HG02852 (cell line): ENCODE data around the gene DNAJC18.
"Not testable (repeated sequence)": the region's sequence is repeated elsewhere in the genome, so short reads cannot be mapped to it uniquely, and the experiment has no call there.

Source experiments
- ATAC-seq: cut with Tn5 transposase; IDR thresholded peaks from one replicate; pipeline ENCODE4 v1.9.1; 2021; ENCODE audit warnings: mild to moderate bottlenecking, moderate library complexity; ENCODE audit not compliant: unreplicated experiment

Gene DNAJC18

DNA sequence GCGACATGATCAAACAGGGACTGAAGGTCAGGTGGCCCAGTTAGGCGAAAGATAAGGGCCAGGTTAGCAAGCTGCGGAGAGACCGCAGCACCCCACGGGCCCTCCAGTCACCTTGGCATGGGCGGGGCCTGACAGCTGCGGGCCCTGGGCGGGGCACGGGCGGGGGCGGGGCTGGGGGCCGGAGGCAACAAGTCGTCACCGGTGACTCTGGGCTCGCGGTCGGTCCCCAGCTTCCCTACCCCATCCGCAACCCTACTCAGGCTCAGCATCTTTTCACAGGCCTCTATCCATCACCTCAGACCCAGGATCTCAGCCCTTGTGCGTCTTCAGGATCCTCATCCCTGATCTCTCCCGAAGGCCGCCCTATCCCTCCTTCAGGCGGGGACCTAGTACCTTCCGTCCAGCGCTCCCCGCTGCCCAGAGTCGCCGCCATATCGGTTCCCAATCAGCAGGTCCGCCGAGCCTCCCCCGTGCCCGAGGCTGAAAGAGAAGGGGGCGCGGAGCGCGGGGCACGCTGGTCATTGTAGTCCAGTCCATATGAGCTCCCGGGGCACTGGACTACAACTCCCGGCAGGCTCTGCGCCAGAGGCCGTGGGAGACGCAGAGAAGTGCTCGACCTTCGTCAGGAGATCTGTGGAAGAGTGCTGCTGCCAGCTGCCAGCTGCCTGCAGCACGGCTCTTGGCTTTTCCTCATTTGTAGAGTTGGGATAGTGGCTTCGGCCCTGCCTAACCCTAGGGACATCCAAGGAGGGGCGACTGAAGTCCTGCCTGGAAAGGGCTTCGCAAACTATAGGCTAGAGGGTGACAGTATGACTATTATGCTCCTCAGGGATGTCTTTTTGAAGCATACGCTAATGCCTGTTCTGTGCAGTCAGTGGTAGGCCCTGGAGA lies at the start of gene DNAJC18:
Gene DNAJC18, minus strand, starts transcription at position 513 of the 891 bp plus-strand sequence. Its CDS starts 80 bp downstream, at position 433.
- ATAC-seq, result peak; percentile 88

DNA sequence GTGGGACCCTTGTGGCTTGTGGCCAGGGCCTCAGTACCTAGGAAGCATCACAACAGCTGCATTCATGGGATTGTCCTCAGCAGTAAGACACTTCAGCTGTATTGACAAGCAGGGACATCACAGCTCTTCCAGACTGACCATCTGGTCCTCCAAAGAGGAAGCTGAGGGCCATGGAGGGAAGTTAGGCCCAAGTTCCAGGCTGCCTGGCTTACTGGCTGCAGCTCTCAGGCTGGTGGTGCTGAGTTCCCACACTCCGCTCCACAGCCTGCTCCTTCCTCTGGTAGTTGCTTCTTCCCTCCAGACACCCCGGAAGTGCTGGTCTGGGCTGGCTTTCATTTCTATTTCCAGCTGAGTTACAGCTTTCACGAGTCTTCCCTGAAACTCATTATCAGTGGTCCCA lies 48.9 kb upstream of the DNAJC18 start:
- no peak for ATAC-seq

DNA sequence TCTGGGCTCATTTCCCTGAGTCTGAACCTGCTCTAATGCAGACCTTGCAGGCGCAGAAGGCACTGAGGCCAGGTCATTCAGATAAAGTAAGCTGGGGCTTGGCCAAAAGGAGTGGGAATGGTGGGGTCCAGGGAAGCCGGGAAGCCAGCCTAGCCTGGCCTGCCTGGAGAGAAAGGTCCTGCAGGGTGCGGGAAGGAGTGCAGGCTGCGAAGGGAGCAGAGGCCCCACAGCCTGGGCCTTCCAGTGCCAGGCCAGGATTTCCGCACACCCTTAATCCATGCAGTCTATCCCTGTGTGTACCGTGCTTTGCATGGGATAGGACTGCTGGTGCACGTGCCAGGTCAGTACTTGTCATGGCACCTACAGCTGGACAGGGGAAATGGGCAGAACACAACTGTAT lies 46.9 kb upstream of the DNAJC18 start:
- ATAC-seq, result no peak

DNA sequence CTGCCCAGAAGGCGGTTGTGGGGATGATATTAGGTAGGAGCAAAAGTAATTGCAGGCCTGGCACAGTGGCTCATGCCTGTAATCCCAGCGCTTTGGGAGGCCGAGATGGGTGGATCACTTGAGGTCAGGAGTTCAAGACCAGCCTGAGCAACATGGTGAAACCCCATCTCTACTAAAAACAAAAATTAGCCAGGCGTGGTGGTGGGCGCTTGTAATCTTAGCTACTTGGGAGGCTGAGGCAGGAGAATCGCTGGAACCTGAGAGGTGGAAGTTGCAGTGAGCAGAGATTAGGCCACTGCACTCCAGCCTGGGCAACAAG lies 43.5 kb upstream of the DNAJC18 start:
- ATAC-seq, result not testable (repeated sequence)

DNA sequence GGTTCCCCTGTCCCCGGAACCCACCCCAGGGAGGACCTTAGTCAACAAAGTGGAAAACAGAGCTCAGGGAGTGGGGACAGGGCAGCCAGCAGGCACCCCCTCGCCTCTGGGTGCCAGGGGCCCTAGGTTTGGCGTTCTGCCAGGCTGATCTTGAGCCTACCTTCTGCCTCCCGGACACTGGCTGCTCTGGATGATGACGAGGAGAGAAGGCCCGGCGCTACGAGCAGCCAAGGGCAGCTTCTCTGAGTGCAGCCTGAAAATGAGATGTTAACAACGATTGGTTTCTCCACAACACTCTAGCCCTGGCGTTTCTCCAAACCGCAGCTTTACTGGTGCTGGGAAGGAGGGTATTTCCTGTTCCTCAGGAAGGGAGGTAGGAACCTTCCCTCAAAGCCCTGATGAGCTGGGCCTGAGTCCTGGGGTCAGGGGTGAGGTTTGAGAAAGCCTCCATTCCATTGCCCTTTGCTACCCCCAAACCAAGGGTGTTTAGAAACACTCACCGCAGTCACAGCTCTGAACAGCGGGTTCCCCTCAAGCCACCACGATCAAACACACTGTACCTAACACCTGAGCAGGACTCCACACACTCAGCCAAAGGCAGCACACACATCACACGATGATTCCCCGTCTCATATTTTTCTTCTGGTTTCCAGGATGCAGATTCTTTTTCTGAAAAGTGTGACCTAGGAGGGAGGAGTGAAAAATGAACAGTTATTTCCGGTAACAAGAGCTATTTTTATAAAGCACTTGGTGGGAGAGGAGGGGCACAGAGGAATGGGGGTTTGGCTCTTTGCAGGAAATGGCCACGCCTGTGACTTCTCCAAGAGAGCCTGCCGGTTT lies 42.9 kb upstream of the DNAJC18 start, which contains the start of gene STING1:
Gene STING1, minus strand, starts transcription at position 709 of the 840 bp plus-strand sequence. CDS start 1,054 bp downstream, outside the sequence.
- peak; percentile 50 for ATAC-seq

DNA sequence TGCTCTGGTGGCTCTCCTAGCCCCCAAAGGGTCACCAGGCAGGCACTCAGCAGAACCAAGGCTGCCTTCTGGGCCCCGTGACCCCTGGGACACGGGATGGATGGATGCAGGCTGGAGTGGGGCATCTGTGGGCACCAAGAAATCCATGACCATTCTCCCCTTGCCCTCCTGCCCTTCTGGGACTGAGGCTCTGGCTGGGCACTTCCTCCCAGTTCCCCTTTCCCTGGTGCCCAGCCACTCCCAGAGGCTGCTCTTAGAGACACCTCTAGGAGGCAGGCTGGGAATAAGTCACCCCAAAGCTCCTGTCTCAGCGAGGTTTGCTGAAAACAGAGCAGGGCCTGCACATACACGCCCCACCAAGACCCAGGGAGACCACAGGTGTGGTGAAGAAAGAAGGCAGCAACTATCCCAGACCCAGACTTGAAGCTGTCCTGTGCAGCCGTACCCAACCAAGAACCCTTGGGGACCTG lies 42.3 kb upstream of the DNAJC18 start:
- ATAC-seq, result peak; percentile 14

DNA sequence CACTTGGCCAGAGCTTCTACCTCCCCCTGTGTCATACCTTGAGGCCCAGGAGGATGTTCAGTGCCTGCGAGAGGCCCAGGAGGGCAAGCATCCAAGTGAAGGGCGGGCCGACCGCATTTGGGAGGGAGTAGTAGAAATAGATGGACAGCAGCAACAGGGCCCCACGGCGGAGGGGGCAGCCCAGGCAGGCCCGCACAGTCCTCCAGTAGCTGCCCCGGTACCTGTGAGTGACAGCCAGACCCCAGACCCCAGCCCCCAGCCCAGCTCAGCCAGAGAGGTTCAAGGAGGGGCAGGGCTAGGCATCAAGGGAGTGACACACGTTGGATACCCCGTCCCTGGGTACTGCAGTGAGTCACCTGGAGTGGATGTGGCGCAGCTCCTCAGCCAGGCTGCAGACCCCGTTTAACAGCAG lies 41.8 kb upstream of the DNAJC18 start:
- ATAC-seq, result no peak

DNA sequence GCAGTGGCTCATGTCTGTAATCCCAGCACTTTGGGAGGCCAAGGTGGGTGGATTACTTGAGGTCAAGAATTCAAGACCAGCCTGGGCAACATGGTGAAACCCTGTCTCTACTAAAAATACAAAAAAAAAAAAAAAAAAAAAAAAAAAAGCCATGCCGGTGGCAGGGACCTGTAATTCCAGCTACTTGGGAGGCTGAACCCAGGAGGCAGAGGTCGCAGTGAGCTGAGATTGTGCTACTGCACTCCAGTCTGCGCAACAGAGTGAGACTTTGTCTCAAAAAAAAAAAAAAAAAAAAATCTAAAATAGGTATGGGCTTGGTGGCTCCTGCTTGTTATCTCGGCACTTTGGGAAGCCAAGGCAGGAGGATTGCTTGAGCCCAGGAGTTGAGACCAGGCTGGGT lies 40.4 kb upstream of the DNAJC18 start:
- not testable (repeated sequence) for ATAC-seq

DNA sequence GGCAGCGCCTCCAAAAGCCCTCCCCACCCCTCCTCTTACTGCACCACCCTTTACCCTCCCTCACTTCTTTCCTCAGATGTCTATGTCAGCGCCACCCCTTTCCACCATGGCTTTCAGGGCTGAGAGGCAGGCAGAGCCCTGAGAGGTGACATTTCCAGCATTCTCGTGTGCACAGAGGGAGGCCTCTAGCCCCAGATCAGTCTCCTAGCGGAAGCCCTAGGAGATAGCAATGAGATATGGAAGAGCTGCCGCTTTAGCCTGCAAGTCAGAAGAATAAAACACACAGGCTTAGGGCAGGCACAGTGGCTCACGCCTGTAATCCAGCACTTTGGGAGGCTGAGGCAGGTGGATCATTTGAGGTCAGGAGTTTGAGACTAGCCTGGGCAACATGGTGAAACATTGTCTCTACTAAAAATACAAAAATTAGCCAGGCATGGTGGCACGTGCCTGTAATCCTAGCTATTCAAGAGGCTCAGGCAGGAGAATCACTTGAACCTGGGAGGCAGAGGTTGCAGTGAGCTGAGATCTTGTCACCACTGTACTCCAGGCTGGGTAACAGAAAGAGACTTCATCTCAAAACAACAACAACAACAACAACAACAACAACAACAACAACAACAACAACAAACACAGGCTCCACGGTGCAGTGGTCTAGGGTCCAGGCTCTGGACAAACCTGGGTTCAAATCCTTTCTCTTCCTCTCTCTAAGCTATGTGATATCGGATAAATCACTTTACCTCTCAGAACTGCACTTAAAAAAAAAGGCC lies 39.5 kb upstream of the DNAJC18 start:
- ATAC-seq, result not testable (repeated sequence)

DNA sequence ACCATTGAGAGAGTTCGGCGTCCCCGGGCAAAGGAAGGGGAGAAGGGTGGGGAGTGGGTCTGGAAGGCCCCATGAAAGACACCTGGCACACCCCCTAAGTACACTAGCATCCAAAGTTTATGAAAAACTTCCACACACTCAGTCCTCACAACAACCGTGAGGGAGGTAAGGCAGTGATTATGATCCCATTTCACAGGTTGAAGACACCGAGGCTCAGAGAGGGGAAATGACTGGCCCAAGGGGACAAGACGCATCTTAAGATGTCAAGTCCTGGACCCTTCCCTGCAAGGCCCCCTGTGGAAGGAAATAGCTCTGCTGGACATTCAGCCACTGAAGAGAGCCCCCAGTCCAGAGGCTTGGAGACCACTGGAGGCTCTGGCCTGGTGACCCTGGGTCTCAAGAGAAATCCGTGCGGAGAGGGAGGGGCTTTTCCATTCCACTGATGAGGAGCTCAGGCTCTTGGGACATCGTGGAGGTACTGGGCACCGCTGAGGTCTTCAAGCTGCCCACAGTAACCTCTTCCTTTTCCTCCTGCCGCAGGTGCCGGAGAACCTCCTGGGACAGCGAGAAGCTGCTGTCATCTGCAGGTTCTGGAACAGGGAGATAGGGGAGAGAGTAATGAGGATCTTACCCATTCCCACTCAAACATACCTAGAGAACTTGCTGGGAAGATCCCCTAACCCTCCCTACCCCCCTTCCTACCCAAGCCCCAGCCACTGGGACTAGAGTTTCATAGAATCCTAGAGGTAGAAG lies 36.7 kb upstream of the DNAJC18 start:
- no peak for ATAC-seq

DNA sequence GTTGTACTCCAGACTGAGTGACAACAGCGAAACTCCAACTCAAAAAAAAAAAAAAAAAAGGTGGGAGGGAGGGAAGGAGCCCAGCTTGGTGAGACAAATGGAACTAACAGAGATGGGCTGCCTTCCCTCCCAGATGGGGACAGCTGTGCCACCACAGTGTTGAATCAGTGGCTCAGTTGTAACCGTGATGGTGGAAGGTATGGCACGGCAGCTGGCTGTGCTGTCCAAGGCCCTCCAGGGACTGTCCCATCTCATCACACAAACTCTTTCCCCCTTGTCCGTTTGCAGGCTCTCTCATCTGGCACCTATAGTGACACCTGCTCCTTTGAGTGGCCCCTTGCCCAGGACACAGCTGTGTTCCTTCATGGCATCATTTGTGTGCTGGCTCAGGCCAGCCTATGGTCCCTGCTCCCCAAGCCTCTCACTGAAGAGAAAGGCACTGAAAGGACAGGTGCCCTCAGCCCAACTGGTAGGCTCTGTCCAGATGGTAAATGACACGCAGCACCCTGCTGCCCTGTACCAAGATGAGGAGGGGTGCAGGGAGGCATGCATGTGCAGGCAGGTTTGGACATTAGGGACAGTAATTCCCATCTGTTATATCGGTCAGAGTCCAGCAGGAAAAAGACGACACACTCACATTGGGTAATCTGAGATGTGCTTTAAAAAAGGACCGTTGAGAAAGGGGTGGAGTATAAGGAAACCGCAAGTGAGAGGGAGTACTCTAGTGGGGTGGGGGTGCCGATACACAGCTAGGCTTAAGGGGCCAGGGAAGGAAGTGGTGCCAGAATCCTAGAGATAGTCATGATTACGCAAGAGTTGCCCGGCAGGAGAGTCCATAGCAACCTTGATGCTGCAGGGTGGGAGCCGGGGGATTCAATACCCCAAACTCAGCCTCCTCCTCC lies 35.8 kb upstream of the DNAJC18 start:
- ATAC-seq, result no peak

DNA sequence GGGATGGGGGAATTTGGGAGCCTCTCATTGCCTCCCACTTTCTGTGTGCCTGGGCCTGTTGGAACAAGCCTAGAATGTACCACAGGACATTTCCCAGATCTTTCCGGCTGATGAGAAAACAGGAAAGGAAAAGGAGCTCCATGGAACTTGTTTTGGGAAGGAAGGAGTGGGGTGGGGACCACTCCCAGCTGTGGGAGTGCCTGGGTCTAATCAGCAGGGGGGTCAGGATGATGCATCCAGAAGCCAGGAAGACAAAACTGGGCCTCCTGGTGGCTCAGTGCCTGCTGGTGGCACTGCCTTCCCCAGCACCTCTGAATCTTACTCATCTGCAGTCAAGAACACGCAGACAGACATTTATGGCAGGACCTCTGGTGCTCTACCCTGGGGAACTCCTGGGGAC lies 34.2 kb upstream of the DNAJC18 start:
- no peak for ATAC-seq

DNA sequence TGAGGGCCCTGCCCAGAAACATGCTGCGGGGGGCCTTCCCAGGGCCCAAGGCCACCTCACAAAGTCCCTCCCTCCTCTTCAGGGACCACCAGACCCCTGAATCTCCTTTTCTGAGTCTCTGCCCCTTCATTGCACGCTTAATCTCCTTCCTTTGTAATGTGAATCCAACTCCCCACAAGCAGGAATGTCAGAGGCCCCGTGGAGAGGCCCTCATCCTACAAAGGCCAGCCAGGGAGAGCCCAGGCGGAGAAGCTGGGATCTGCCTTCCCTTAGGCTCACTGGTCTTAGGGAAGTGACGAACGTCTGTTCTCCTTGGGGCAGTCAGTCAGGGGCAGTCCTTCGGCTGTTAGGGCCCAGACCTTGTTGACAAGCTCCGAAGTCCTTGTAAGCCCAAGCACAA lies 33.8 kb upstream of the DNAJC18 start:
- ATAC-seq, result no peak

DNA sequence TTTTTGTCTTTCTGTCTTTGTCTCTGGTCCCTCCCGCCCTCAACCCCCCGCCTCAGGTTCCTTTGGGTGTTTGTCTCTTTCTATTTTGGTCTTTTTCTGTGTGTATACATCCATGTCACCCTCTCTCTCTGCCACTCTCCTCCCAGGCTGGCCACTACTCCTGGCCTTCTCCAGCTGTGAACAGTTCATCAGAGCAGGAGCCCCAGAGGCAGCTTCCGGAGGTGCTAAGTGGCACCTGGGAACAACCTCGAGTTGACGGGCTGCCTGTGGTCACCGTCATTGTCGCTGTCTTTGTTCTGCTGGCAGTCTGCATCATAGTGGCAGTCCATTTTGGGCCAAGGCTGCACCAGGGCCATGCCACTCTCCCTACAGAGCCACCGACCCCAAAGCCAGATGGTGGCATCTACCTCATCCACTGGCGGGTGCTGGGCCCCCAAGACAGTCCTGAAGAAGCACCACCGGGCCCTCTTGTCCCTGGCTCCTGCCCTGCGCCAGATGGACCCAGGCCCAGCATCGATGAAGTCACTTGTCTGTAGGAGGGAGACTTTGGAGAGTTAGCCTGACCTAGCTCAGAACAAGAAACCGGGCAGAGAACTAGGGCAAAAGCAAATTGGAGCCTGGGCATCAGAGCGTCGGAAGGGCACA lies 33.2 kb upstream of the DNAJC18 start:
- no peak for ATAC-seq

DNA sequence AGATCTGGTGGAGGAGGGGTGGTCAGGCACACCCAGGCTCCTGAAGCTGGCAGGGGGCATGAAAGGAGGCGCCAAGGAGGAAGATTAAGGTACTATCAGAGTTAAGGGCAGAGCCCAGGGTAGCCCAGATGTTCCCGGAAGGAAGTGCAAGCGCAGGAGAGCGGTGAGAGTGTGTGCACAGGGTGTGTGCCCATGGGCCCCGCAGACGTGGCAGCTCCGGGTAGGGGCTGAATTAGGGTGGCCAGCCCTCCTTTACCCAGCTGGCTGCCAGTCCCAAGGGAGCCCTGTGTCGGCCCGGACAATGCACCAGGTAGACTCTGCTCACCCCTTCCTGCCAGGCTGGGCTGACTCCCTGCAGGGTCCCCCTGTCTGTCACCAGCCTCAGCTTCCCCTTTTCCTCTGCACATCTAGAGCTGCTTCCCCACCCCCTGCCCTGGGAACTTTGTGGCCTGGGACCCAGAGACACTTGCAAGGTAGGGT lies 31.5 kb upstream of the DNAJC18 start, which contains the start of gene SMIM33:
Gene SMIM33, plus strand, starts transcription at position 184 of the 480 bp plus-strand sequence. Its CDS starts 118 bp downstream, at position 302.
- ATAC-seq, result no peak

DNA sequence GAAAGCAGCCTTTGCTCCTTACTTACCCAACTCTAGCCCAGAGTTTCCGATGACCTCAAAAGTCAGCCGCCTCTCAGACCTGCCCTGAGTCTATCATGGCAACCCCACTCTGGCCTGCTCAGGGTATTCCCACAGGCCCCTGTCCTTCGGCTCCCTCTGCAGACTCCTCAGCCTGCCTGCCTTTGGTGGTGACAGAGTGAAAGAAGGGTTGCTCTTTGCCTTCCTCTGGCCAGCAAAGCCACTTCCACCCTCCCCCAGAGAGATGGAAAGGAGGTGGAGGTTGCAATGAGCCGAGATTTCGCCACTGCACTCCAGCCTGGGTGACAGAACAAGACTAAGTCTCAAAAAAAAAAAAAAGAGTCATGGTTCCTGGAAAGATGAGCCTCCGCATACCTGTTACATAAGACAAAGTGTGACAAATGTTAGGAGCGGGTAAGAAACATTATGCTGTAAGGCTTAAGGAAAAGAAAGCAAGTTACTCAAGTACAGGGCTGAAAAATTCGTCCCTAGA lies 29.2 kb upstream of the DNAJC18 start:
- ATAC-seq, result no peak

DNA sequence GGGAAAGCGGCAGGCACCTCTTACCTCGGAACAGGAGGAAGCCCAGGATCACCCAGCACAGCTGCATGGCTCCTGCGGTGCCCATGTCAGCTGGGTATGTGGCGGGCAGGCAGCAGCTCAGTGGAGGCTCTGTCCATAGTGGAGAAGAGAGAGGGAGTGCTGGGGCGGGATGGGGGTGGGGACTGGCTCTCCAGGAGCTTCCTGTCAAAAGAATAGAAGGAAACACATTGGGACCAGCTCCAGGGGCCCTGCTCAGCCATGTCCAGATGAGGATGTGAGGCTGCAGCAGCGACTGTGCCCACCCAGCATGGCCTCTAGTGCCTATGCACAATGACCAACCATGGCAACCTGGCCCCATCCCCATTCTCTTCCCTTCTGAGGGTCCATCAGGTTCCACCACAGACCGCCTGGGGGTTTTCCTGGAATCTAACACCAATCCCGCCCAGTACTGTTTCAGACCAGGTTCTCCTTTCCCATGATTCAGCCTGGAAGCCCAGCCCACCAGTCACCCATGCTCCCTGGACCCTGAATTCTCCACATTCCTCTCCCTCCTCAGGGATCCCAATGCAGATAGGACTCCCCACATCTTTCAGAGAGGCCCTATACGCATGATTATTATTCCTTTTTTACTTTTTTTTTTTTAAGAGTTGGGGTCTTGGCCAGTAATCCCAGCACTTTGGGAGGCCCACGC lies 23.4 kb upstream of the DNAJC18 start, which contains the start of gene ECSCR:
Gene ECSCR, minus strand, starts transcription at position 158 of the 691 bp plus-strand sequence. Its CDS starts 73 bp downstream, at position 85.
- ATAC-seq, result no peak
